Smooth muscle cell (in vitro differentiated cells): Measurements from ENCODE around the gene CCDC188. TPM values are rescaled to one million over a fixed set of nuclear protein-coding genes. Genes with fewer than 3 reads are reported as not detected.

Source experiments
- DNase-seq: peaks from one replicate; lab custom pipeline; 2025; ENCODE audit not compliant: unreplicated experiment; lab: John Stamatoyannopoulos, UW
- H2AFZ ChIP-seq: fragments of 200-600 bp; sonication (generic); 2 replicates; pipeline ENCODE4 v1.6.0; 2016; ENCODE audit warnings: antibody characterized with exemption, low read depth, mild to moderate bottlenecking
- H3F3A ChIP-seq: fragments of 200-600 bp; sonication (generic); 2 replicates; pipeline ENCODE4 v1.6.0; 2017; ENCODE audit warnings: antibody characterized with exemption, low read depth
- H3K27ac ChIP-seq: fragments of 200-600 bp; sonication (generic); 2 replicates; pipeline ENCODE4 v1.5.1; 2016; ENCODE audit warnings: low read depth, mild to moderate bottlenecking
- H3K27me3 ChIP-seq: fragments of 200-600 bp; sonication (generic); 2 replicates; pipeline ENCODE4 v1.6.1; 2016; ENCODE audit warnings: low read depth, mild to moderate bottlenecking
- H3K36me3 ChIP-seq: fragments of 200-600 bp; sonication (generic); 2 replicates; pipeline ENCODE4 v1.5.1; 2016; ENCODE audit warnings: low read depth
- H3K4me1 ChIP-seq: fragments of 200-600 bp; sonication (generic); 2 replicates; pipeline ENCODE4 v1.5.1; 2016; ENCODE audit warnings: low read depth
- H3K4me2 ChIP-seq: fragments of 200-600 bp; sonication (generic); 2 replicates; pipeline ENCODE4 v1.6.0; 2016; ENCODE audit warnings: mild to moderate bottlenecking
- H3K4me3 ChIP-seq: fragments of 200-600 bp; sonication (generic); 2 replicates; pipeline ENCODE4 v1.5.1; 2016; ENCODE audit warnings: mild to moderate bottlenecking
- H3K79me2 ChIP-seq: fragments of 200-600 bp; sonication (generic); 2 replicates; pipeline ENCODE4 v1.6.0; 2016; ENCODE audit warnings: low read depth, mild to moderate bottlenecking
- H3K9ac ChIP-seq: fragments of 200-600 bp; sonication (generic); 2 replicates; pipeline ENCODE4 v1.6.0; 2016; ENCODE audit warnings: low read depth
- H3K9me3 ChIP-seq: fragments of 200-600 bp; sonication (generic); replicated peaks from 2 replicates; pipeline ENCODE4 v1.5.1; 2016; ENCODE audit warnings: low read depth
- H4K20me1 ChIP-seq: fragments of 200-600 bp; sonication (generic); 2 replicates; pipeline ENCODE4 v1.6.0; 2016; ENCODE audit warnings: low read depth
- WGBS: methylation state at CpG from one replicate; pipeline ENCODE4 v1.1.7; 2016; ENCODE audit warnings: low lambda C conversion rate; 5-methylcytosine and 5-hydroxymethylcytosine counted together
- microRNA-seq: library from miRNA; unstranded; fragments of <30 nt; microRNA quantifications from one replicate; pipeline ENCODE4, GENCODE V29; 2016; ENCODE audit warnings: borderline number of aligned reads
- polyA plus RNA-seq: library from polyadenylated mRNA; unstranded; fragments of >200 nt; fragmentation: Nextera tagmentation; extraction: Ambion mirVana; gene quantifications from 2 replicates; pipeline ENCODE4 v1.2.1, GENCODE V29; 2016
- small RNA-seq: library from RNA; depleted of rRNA; stranded (forward); fragments of <200 nt; gene quantifications from one replicate; pipeline ENCODE3, GENCODE V24; 2014
- total RNA-seq: library from RNA; depleted of rRNA; stranded (reverse); fragments of >200 nt; gene quantifications from 2 replicates; pipeline ENCODE4 v1.2.3, GENCODE V29; 2014
- TF ChIP-seq, protein P1 (sequence below): fragments of 200-600 bp; sonication (generic); IDR thresholded peaks from 2 replicates; pipeline ENCODE4 v1.5.1; 2017; ENCODE audit warnings: borderline replicate concordance, mild to moderate bottlenecking, antibody characterized with exemption; ENCODE audit not compliant: insufficient read depth, poor library complexity, severe bottlenecking

The CCDC188 gene
- total and polyA plus RNA-seq, 2 experiments from 2014 or later: not detected

DNA sequence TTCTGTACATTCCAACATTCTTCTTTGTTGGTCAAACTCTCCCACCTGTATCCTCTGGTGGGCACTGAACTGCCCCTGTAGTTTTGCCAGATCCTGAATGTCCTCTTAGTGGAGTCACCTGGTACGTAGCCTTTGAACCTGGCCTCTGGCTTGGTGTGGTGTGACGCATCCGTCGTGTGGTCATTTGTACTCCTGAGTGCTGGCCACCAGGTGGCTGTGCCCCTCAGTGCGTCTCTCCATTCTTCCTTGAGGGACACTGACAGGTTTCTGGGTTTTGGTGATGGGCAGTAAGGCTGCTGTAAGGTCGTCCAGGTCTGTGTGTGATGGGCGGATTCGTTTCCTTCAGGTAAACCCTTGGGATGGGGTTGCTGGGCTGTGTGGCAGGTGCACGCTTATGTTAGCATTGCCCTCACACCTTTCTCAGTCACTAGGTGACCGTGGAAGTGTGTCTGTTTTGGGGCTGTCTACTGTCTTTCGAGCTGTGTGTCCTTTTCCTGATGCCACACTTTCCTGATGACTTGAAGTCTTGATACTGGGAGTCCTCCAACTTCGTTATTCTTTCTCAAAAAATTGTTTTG lies 48.6 kb downstream of the CCDC188 start:
- H3K79me2 ChIP-seq: peaks cover 26% of the 10 kb centered on the region
- no peak for DNase-seq

DNA sequence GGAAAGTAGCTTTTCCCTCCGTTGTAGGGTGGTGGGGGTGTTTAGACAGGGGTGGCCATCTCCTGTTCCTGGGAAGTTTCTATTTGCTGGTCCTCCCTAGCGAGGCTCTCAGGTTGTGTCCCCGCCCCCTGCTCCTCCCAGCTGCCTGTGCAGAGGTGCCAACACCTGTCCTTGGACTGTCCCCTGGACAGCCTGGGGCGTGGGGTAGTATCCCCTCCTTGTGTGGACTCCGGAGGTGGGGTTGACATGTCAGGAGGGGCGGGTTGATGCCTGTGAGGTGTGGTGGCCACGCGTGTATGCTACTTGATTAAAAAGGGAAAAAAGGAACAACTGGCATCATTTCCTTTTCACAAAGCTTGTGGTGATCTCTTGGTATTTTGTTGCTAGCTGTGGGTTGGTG lies 49.2 kb downstream of the CCDC188 start:
- Histone ChIP-seq H4K20me1 (peaks cover 68% of the 10 kb centered on the region), H3F3A (no peaks in the 10 kb centered on the region), H3K4me3 (no peak overlapping the region), H3K9me3 (no peaks in the 10 kb centered on the region), H3K27ac (no peak overlapping the region), H3K36me3 (peaks cover 18% of the 10 kb centered on the region), H3K4me1 (no peaks in the 10 kb centered on the region), H3K27me3 (no peaks in the 10 kb centered on the region), H2AFZ (no peak overlapping the region), H3K4me2 (no peak overlapping the region), H3K79me2 (peaks cover 33% of the 10 kb centered on the region), H3K9ac (no peak overlapping the region)
- TF ChIP-seq, protein P1, sequence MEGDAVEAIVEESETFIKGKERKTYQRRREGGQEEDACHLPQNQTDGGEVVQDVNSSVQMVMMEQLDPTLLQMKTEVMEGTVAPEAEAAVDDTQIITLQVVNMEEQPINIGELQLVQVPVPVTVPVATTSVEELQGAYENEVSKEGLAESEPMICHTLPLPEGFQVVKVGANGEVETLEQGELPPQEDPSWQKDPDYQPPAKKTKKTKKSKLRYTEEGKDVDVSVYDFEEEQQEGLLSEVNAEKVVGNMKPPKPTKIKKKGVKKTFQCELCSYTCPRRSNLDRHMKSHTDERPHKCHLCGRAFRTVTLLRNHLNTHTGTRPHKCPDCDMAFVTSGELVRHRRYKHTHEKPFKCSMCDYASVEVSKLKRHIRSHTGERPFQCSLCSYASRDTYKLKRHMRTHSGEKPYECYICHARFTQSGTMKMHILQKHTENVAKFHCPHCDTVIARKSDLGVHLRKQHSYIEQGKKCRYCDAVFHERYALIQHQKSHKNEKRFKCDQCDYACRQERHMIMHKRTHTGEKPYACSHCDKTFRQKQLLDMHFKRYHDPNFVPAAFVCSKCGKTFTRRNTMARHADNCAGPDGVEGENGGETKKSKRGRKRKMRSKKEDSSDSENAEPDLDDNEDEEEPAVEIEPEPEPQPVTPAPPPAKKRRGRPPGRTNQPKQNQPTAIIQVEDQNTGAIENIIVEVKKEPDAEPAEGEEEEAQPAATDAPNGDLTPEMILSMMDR: no peak
- no peak for DNase-seq
- 98% methylated on average over 8 of the region's 8 CpGs for WGBS

More for the DNA sequence above, 48.6 kb downstream of the CCDC188 start:
- no peaks in the 10 kb centered on the region for H3K27me3 ChIP-seq
- no peak overlapping the region for H3K27ac ChIP-seq
- no peaks in the 10 kb centered on the region for H3F3A ChIP-seq
- H3K4me1 ChIP-seq: no peaks in the 10 kb centered on the region
- no peak overlapping the region for H2AFZ ChIP-seq
- TF ChIP-seq, protein P1: no peak
- H3K4me2 ChIP-seq: no peak overlapping the region
- H3K36me3 ChIP-seq: peaks cover 11% of the 10 kb centered on the region
- peaks cover 64% of the 10 kb centered on the region for H4K20me1 ChIP-seq
- H3K9ac ChIP-seq: no peak overlapping the region
- no peaks in the 10 kb centered on the region for H3K9me3 ChIP-seq
- 95% methylated on average over 12 of the region's 12 CpGs for WGBS
- no peak overlapping the region for H3K4me3 ChIP-seq

DNA sequence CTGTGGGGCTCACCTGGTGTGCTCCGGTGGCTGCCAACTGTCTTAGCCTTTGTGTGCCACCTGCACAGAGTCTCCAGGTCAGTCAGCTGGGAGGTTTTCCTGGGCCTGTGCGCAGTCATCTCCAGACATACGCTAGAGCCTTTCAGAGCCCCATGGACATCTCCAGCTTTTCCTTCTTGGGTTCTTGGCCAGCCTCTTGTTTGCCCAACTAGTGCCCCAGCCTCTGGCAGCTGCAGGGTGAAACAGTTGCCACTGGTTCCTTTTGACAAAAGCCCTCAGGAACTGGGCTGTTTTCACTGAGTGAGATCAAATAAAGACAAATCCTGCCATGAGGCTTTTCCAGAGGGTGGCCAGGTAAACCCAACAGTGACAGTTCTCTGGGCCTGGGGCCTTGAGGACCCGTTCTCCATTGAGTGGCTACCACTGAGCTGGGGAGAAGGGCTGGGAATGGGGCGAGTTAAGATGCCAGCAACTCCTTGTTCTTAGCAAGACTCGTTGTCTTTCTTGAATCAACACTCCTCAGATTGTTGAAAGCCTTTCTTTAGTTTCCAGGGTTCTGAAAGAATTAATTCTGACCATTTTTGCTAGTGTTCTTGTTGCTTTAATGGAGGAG lies 51.6 kb downstream of the CCDC188 start:
- peaks cover 41% of the 10 kb centered on the region for H3K36me3 ChIP-seq

More for the DNA sequence above, 51.6 kb downstream of the CCDC188 start:
- no peaks in the 10 kb centered on the region for H3K9me3 ChIP-seq
- no peak overlapping the region for H2AFZ ChIP-seq
- TF ChIP-seq, protein P1: no peak
- DNase-seq: no peak
- H3K4me1 ChIP-seq: no peaks in the 10 kb centered on the region
- H4K20me1 ChIP-seq: peaks cover 49% of the 10 kb centered on the region
- H3K4me3 ChIP-seq: no peak overlapping the region
- WGBS: over 99% methylated on average over 6 of the region's 6 CpGs
- H3K27me3 ChIP-seq: no peaks in the 10 kb centered on the region
- H3K4me2 ChIP-seq: no peak overlapping the region
- H3K27ac ChIP-seq: no peak overlapping the region
- no peak overlapping the region for H3K9ac ChIP-seq
- peaks cover 41% of the 10 kb centered on the region for H3K79me2 ChIP-seq
- no peaks in the 10 kb centered on the region for H3F3A ChIP-seq

Small RNAs within 50 kb of the gene (microRNA-seq; reads per million reads assigned to microRNA genes)
- gene MIR6816: not detected

Small RNAs within 50 kb of the gene (small RNA-seq; reads per million reads assigned to genes)
- gene MIR6816 (0.11 reads per million), gene RF00599 (not detected)

Other genes with a start within 250 kb of the CCDC188 start
- gene COMT, start 209.3 kb downstream of the CCDC188 start, total RNA-seq: 4.1 and 9.9 TPM in 2 replicates
- 6.2 and 34.1 TPM in 2 replicates for gene COMT, start 209.3 kb downstream of the CCDC188 start, polyA plus RNA-seq
- gene TXNRD2, start 209.2 kb downstream of the CCDC188 start, total RNA-seq: 0.36 TPM in 1 of 2 replicates, not detected in the other
- gene TXNRD2, start 209.2 kb downstream of the CCDC188 start, polyA plus RNA-seq: 0.99 and 3.2 TPM in 2 replicates
- 7.1 and 10.6 TPM in 2 replicates for gene ARVCF, start 134.2 kb downstream of the CCDC188 start, total RNA-seq
- gene ARVCF, start 134.2 kb downstream of the CCDC188 start, polyA plus RNA-seq: 5.4 and 11.1 TPM in 2 replicates
- 10.8 and 13.1 TPM in 2 replicates for gene TANGO2, start 129.9 kb downstream of the CCDC188 start, total RNA-seq
- gene TANGO2, start 129.9 kb downstream of the CCDC188 start, polyA plus RNA-seq: 14.7 and 20.4 TPM in 2 replicates
- 9.7 and 10.3 TPM in 2 replicates for gene DGCR8, start 70.8 kb downstream of the CCDC188 start, total RNA-seq
- 6.5 and 14.6 TPM in 2 replicates for gene DGCR8, start 70.8 kb downstream of the CCDC188 start, polyA plus RNA-seq
- gene RANBP1, start 35.0 kb downstream of the CCDC188 start, total RNA-seq: 278 and 331 TPM in 2 replicates
- 196 and 235 TPM in 2 replicates for gene RANBP1, start 35.0 kb downstream of the CCDC188 start, polyA plus RNA-seq
- 21.1 and 25.9 TPM in 2 replicates for gene TRMT2A, start 33.8 kb downstream of the CCDC188 start, total RNA-seq
- gene TRMT2A, start 33.8 kb downstream of the CCDC188 start, polyA plus RNA-seq: 32.1 and 38.9 TPM in 2 replicates
- gene ZDHHC8, start 19.3 kb downstream of the CCDC188 start, total RNA-seq: 5.2 and 12.7 TPM in 2 replicates
- 53.9 and 67.0 TPM in 2 replicates for gene ZDHHC8, start 19.3 kb downstream of the CCDC188 start, polyA plus RNA-seq
- gene RTN4R, start 117.3 kb upstream of the CCDC188 start, total RNA-seq: 1.8 and 3.9 TPM in 2 replicates
- 4.7 and 8.4 TPM in 2 replicates for gene RTN4R, start 117.3 kb upstream of the CCDC188 start, polyA plus RNA-seq
- gene DGCR6L, start 169.0 kb upstream of the CCDC188 start, total RNA-seq: 22.2 and 30.3 TPM in 2 replicates
- gene DGCR6L, start 169.0 kb upstream of the CCDC188 start, polyA plus RNA-seq: 74.8 and 77.6 TPM in 2 replicates
- gene ZNF74, start 243.1 kb upstream of the CCDC188 start, total RNA-seq: 11.8 and 12.5 TPM in 2 replicates
- gene ZNF74, start 243.1 kb upstream of the CCDC188 start, polyA plus RNA-seq: 12.1 and 14.3 TPM in 2 replicates